GM19240 (cell line): ENCODE results near the gene TOM1L2.

Experiments used
- DNase-seq: peaks from one replicate; pipeline ENCODE4 v3.0.0; 2011; ENCODE audit warnings: low spot score; ENCODE audit not compliant: insufficient read length

TOM1L2 gene

DNA sequence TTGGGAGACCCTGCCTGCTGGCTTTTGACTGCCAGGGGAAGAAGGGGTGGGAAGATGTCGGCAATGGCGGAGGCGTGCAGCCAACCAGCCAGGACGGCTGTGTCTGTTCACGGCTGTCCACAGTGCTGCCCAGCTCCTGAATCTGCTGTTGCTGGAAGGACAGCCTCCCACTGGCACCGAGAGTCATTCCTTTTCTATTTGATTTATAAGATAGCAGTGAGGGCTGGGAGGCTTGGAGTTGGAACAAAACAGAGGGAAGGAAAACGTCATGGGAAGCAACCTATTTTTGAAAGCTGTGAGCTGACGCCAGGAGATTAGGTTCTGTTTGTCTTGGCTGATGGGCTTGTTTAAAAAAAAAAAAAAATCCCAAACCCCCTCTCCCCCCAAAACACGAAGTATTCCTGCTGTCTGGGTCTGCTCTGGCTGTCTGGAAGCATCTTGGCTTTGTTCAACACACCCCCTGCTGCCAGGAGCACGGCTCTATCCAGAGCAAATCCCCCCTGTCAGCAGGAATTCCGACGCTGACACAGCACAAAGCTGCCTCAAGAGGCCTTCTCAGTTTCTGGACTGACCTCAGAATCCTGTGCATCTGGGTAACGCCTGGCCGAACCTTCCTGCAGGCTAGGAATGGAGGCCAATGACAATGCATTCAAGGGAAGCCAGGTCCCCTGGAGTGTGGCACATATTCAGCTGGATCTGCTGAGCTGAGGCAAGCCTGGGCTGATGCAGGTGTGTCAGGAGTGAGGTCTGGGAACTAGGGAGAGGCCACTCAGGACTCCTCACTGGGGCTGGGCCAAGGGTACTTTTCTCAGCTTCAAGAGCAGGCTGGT, 94.5 kb downstream of the TOM1L2 start:
- DNase-seq = no peak

DNA sequence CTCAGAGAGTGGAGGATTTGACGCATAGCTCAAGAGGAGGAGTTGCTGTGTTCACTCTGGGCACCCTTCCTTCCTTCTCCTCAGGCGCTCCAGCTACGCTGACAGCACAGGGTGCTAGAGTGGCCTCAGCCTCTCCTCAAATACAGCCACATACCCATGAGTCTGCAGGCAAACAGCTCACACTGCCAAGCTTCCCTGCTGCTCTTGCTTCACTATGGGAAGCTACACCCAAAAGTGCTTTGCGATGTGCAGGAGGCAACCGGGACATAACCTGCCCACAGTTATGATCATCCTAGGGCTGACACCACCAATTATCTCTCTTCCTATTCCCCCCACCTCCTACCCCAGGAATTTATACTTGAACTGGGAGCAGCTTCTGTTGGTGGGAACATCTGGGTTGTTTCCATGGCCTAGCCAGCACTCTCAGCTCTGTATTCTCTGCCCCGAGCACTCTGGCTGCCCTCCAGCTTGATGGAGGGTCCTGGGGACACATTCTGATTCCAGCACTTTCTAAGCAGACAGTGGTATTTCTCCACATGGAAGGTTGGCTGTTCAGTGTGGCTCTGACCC, 95.2 kb downstream of the TOM1L2 start:
- DNase-seq = no peak

DNA sequence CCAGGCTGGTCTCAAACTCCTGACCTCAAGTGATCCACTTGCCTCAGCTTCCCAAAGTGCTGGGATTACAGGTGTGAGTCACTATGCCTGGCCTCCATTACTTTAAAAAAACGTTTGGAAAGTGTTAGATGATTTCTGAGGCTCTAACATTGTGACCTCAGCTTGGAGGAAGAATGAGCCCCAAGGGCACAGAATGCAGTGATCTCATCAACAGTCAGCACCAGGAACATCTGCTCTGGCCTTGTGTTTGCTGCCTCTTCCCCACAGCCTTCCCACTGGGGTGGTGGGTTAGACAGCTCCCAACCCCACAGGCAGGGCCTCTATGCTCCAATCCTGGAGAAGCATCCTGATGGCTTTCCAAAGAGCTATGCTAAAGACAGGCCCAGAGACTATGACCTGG, 97.7 kb downstream of the TOM1L2 start:
- no peak for DNase-seq

DNA sequence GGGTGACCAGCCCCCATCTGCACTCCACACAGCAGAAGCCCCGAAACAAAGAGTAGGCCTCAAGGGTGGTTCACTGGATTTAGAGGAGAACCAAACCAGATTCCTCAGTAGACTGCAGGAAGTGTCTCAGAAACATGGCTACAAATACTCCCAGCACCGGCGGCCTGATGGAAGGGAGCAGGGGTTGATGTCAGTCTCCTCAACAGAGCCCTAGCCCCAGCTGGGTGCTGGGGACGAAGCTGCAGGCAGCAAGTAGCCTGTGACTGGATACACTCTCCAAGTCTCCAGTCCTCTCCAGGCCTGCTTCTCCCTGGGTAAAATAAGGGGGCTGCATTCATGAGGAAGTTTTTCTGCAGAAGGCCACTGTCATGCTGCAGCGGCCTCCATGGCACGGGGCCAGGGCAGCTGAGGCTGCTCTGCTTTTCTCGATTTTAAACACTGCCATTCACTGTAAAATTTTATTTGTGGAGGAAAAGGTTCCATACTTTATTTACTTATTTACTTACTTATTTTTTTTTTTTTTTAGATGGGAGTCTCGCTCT, 98.7 kb downstream of the TOM1L2 start:
- no peak for DNase-seq

DNA sequence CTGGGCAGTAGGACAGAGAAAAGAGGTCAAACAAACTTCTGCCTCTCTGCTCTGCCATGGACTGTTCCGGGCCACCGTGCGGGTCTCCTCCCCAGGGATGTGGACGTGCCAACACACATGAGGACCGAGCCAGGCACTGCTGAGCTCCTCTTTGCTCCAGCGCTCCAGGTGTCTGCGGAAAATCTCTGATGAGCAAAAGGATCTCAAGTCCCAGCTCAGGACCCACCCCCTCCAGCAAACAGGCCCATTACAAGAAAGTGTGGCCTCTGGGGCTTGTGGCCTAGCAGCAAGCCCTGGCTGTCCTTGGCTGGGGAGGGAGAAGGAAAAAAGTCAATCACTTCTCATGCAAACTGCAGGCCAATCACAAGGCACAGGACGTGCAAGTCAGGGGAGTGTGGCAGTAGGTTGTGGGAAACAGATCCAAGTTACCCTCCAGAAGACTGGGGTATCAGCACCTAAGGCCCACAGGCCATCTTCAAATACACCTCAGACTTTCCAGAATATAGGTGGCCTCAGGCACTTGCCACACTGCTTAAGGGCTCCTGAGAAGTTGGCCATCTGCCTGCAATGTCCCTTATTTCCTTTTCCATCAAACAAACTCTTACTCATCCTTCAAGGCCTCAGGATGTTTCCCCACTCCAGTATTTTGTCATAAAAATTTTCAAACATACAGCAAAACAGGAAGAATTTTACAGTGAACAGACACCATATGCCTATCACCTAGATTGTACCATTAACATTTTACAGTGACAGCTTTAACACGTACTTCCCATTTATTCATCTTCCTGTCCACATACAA, 99.5 kb downstream of the TOM1L2 start:
- no peak for DNase-seq

DNA sequence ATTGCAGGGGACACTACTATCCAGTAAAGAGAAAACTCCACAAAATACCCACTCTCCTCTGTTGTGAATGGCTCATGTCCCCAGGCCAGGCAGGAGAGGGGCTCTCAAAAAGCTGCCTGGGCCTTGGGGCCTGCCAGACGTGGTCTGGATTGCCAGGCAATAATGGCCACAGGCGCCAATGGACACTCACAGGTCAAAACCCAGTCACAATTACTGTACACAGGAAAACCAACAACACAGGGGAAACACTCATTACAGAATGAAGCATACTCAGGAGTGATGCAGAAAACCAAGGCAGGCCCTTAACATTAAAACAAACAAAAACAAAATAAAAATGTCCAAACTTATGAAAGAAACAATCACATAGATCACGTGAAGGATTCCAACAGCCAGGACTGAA, 100.3 kb downstream of the TOM1L2 start:
- no peak for DNase-seq

DNA sequence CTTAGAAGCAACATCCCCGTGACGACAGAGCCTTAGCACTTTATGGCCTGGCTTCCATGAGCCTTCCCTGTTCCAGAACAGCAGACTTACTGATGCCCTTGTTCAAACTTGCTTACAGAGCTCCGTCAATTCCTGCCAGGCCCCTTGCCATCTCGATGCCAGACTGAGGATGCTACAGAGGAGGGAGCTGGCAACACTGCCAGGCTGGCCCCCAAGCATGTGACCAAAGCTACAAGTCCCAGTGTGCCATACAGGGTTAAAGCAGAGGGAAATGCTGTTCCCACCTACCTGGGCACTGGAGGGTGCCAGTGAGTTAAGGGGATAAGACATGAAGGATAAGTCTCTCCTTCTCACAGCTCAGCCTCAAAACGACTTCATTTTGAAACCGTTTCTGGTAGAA, 102.0 kb downstream of the TOM1L2 start:
- DNase-seq = no peak

DNA sequence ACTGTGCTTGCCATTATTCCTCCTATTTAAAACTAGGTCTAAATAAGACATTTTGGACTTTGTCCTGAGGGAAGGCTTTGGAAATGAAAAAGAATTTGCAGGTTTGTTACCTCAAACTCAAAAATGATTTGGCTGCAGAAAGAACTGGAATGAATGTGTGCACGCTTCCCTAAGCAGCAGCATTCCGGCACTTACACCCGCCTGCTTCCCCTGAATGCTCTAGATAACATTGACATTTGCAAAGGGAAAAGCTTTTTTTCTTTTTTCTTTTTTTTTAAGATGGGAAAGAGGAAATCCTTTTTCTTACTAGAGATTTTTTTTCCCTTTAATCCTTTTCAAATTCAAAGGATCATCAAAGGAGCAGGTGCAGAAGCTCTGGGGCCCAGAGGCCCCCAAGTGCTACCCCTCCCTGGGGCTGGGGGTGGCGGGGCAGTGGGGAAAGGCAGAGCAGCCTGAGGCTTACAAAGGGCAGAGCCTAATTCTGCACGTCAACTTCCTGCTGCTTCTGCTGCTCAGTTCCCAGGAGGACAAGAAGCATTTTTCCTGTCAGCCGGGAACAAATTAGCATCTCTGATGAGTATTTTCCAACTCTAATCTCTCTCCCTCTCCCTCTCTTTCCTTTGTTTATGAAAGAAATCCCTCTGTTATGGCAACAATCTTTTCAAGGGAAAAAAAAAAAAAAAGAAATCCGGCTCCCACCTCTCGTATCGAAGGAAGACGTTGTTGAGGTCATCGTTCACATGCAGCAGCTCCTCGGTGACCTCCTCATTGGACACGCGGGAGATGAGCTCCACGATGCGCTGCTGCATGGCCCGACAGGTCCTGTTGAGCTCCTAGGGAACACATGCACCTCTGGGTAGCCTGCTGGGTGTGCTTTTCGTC, 103.3 kb downstream of the TOM1L2 start:
- DNase-seq = no peak

DNA sequence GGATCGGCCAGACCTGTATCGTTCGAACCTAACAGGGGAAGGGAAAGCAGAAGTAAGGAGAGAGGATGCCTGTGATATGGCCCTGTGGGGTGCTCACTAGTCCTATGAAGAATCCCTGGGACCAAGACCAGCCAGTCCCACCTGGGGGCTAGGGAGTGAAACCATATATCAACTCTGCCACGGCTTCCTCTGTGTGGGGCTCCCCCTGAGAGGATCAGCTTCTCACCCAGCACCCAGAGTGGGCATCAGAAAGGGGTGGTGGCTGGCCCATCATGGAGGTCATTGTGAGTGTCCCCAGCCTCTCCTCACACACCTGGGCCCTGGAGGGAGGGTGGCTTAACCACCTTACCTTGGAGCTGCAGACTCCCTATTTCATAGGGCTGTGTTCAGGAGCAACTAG, 105.3 kb downstream of the TOM1L2 start:
- DNase-seq = no peak

DNA sequence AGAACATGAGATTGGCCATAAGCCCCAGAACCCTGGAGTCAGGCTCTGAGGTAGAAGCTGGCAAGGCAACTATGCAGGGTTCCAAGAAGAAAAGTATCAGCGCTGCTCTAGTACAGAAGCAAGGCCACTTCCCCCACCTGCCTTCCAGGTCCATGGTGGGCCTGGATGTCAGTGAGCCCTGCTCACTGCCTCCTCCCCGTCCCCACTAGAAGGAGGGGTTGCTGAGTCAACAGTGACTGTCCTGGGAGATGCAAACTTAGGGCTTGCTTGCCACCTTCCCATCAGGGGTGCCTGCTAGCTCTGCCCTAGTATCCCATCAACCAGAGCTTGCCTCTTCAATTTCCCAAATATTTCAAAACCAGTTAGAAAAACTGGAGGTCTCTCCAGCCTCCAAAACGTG, 105.8 kb downstream of the TOM1L2 start:
- no peak for DNase-seq

DNA sequence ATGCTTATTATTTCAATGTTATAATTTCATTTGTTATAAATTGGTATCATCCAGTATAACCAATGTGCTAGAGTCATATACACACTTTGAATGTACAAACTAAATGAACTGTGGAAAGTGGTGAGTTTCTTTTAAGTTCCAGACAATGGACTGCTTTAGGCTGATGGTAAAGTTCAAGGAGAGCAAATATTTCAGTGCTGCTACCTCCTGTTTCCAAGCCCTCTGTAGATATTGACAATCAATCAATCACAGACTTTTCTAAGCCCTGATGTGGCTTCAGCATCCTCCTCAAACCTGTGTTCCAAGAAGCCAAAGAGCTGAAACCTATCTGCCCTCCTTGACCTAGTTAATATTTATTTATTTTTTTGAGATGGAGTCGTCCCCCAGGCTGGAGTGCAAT, 107.2 kb downstream of the TOM1L2 start:
- DNase-seq = no peak

DNA sequence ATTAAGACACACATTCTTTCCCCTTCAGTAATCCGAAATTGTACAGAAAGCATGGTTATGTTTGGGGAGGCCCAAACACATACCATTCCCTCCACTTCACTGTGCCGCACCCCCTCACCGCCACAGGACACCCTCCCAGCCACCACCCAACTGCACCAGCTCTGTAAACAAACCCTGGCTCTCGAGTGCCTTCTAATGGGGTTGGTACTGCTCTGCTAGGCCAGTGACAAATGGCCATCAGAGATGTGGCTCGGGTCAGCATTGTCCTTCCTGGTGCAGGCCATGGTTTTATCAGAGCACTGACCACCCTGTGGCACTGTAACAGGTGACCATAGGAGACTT, 111.5 kb downstream of the TOM1L2 start:
- DNase-seq = no peak

DNA sequence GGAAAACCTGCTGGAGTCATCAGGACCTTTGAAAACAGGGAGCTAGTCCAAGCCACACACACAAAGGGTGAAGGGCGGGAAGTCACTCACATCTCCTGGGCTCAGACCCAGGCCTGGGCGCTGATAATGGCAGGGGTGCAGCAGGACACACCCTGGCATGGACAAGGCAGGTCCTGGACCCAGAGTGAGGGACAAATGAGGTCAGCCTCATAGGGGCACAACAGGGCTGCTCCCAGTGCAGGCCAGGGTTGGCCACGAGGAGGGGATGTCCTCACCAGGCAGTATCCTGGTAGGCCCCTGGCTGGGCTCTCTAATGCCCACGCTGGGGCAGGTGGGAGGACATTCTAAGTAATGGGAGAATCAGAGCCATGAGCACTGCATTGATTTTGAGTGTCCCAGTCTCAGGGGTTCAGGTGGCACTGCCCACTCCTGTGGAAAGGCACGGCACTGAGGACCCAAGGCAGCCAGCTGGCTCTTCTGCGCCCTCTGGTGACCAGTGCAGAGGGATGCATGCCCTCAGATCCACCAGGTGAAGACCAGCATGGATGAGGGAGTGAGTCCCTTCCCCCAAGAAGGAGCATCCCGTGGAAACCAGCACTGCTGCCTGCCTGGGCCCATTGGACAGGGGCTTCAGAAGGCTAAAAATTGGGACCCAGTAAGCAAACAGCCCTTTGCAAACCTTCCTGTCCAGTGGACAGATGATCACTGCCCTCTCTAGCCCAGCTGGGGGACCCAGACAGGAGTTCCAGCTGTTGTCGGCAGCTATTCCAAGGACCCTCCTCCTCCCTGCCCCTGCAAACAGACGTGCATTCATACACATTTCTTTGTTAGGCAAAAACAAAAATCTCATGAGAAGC, 112.1 kb downstream of the TOM1L2 start:
- peak; percentile 92 for DNase-seq

DNA sequence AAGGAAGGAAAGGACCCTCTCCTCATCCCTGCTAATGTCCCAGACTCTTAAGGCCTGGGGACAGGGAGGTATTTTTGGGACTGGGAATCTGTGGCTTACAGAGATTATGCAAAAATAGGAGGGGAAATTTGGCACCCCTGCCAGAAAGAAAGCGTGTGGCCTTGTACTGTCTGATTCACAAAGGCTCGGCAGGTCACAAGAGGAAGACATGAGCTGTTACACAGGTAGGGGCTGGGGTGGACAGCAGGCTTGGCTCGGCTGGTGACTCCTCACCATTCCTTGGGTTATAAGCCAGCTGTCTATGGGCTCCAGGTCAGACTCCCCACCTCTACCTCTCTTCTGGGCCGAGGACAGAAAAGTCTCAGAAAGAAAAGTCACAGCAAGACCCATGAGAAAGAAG, 114.7 kb downstream of the TOM1L2 start:
- no peak for DNase-seq

DNA sequence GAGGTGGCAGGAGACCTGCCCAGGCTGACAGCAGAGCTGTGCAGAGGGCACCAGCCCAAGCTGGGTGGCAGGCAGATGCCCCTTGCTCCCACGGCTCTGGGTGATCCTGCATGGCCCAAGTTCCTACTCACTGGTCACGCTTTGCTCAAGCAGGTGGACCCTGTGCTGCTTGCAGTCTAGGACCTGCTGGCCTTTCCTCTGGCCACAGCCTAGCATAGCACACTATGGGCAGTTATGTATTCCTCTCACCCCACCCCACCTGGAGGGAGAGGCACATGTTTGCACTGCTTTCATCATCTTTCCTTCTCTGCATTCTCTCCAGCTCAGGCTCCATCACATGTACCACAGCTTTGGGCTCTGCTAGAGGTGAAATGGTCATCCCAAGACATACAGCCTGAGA, 115.8 kb downstream of the TOM1L2 start:
- DNase-seq = no peak

DNA sequence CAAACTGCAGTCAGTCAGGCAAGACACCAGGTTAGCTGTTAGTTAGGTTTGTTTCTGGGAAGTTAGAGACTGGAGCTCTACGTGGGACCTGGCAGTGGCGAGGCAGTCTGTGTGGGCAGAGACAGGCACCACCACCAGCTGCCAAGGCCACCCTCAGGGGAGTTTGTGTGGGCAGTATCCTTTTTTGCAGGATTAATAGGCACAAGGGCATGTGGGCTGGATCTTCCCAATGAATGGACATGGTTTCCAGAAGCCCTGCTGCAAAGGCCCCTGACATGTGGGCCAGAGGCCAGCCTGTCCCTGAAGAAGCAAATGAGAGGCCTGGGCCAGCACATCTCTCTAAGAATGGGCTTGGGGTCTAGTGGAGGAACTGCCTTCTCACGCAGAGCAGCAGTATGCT, 116.2 kb downstream of the TOM1L2 start:
- DNase-seq = no peak

DNA sequence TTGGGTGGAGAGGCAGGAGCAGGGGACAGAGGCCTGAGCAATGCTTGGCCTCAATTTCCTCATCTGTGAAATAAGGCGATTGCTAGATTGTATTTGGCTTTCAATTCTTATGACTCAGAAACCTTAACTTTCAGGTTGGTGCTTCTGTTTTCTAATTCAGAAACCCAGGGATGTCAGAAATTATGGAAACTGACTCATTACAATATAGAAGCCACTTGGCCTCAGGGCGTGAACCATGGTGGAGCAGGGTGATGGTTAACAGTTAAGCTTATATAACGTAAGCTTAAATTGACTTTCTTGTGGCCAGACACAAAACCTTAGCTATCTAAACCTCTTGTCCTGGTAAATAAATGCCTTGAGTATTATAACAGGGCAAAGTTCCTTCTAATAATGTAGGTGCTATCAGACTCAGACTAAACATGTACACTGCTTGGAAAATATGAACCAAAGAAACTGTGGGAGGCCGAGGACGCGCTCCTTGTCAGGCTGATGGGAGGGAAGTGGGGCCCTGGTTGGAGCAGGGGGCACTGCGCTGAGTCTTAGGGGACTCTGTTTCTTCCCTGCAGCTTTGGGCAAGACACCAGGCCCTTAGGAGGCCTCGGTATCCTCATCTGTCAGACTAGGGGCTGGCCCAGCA, 118.3 kb downstream of the TOM1L2 start:
- no peak for DNase-seq

DNA sequence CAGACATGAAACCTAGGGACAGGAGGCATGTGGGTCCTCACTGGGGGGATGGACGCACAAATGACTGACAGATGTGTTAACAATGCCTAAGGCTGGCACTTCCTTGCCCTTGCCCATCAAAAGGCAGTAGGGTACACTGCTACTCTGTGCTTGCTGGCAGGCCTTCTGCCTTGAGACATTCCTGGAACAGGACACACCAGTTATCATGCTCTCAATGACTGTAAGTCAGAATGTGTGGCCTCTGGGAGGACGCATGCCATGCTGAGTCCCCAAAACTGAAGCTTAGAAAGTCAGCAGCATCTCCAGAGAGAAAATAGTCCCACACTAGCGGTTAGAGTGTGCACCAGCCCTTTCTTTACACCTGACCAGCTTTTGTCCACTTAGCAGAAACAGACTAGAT, 119.3 kb downstream of the TOM1L2 start:
- DNase-seq = no peak

DNA sequence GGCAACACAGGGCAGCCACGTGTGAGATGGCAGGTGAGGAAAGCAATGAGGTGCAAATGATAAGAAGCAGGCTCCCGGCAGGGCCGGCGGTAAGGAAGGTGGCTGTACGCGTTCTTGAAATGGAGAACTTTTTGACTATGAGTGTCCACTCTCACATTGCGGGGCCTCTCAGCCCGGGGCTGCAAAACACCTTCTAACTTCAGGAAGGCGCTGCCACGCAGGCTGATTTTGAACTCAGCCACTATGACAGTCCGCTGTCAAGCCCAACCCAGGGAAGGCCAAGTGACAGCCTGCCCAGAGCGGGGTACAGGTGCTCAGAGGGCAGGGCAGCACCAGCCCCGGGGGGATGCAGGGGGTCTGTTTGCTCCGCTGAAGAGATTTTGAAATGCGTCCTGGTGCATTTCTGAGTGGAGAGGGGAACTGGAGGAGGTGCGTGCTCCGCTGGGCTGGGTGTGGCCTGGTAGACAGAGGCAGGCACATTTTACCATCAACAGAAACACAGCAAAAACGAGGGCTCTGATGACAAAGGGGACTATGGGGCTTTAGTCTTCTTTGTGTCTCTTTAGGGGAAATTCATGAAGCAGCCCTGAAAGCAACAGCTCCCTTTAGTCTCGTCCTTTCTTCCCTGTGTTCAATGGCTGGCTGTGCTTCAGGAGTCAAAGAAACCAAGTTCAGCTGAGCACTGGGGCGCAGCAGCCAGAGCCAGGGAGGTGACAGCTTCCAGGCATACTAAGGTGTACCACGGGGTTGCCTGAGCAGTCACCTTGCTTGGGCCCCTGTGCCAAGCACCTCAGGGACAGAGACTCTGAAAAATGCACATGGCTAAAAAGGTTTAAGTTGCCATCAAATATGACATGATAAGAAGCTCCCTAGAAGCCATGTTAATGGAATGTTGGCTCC, 120.8 kb downstream of the TOM1L2 start:
- DNase-seq = no peak
